ENCODE data around the gene SLC9A3.
"Not testable (repeated sequence)": the region's sequence is repeated elsewhere in the genome, so short reads cannot be mapped to it uniquely, and the experiment has no call there.

SLC9A3 gene

GRCh38 chr5:474232-474839, 49.9 kb downstream of the SLC9A3 start:
- DNase-seq: not testable (repeated sequence)

GRCh38 chr5:473551-474192, 50.6 kb downstream of the SLC9A3 start:
- peak in 1 of 2 donors; percentile 23 for DNase-seq

- peak; percentile 85 to 90 for DNase-seq
Measured at GRCh38 chr5:472656-473550, 51.3 kb downstream of the SLC9A3 start.

- peak in 1 of 2 donors; percentile 15 for DNase-seq
Measured at GRCh38 chr5:472076-472655, 52.1 kb downstream of the SLC9A3 start.

- no peak for DNase-seq
Measured at GRCh38 chr5:471750-472058, 52.5 kb downstream of the SLC9A3 start.

GRCh38 chr5:470961-471749, 53.1 kb downstream of the SLC9A3 start:
- DNase-seq: no peak

GRCh38 chr5:469752-470483, 54.3 kb downstream of the SLC9A3 start:
- DNase-seq: no peak

- no peak for DNase-seq
Measured at GRCh38 chr5:468401-468800, 55.8 kb downstream of the SLC9A3 start.

- no peak for DNase-seq
Measured at GRCh38 chr5:466661-467310, 57.5 kb downstream of the SLC9A3 start.

GRCh38 chr5:465591-466403, 58.5 kb downstream of the SLC9A3 start:
- DNase-seq: no peak

GRCh38 chr5:464843-465590, 59.2 kb downstream of the SLC9A3 start:
- no peak for DNase-seq

- no peak for DNase-seq
Measured at GRCh38 chr5:464446-464842, 59.8 kb downstream of the SLC9A3 start.

GRCh38 chr5:463952-464351, 60.3 kb downstream of the SLC9A3 start:
- peak in 1 of 2 donors; percentile 36 for DNase-seq

- no peak for DNase-seq
Measured at GRCh38 chr5:463301-463700, 60.9 kb downstream of the SLC9A3 start.

GRCh38 chr5:462051-462481, 62.2 kb downstream of the SLC9A3 start:
- no peak for DNase-seq

- DNase-seq: no peak
Measured at GRCh38 chr5:460273-460625, 64.0 kb downstream of the SLC9A3 start.

GRCh38 chr5:459562-460272, 64.5 kb downstream of the SLC9A3 start:
- DNase-seq: no peak

GRCh38 chr5:458547-459353, 65.5 kb downstream of the SLC9A3 start:
- DNase-seq: peak; percentile 55 to 58

Data from stimulated activated CD4-positive, alpha-beta T cell treated with anti-CD3 and anti-CD28 coated beads, Interleukin-2, amount 100 ng/mL, for 48 hours (primary cell).